ENCODE results near the gene ACRV1. TPM values are rescaled to one million over a fixed set of nuclear protein-coding genes. Genes with fewer than 3 reads are reported as not detected.

Gene ACRV1
- total RNA-seq, 1 donor from 2014 or later, result not detected

GRCh38 chr11:125623064-125623463, 57.6 kb downstream of the ACRV1 start:
- Histone ChIP-seq H3K9me3 (replicated peaks) (no peaks in the 10 kb centered on the region), H3K27me3 (ENCODE audit: low read depth) (no peaks in the 10 kb centered on the region), H3K4me3 (no peak overlapping the region), H3K36me3 (peaks cover 40% of the 10 kb centered on the region), H3K27ac (replicated peaks) (no peak overlapping the region), H3K4me1 (peaks cover 24% of the 10 kb centered on the region)
- TF ChIP-seq CTCF (IDR thresholded peaks at IDR 0.05; ENCODE audit: borderline replicate concordance), result no peak
- intact Hi-C loops (cut with micrococcal nuclease), result no loop called here
- DNase-seq, result no peak

- intact Hi-C loops (cut with micrococcal nuclease), result no loop called here
- H3K27ac ChIP-seq (replicated peaks), result no peak overlapping the region
- DNase-seq, result no peak
- H3K4me1 ChIP-seq, result peaks cover 24% of the 10 kb centered on the region
- H3K9me3 ChIP-seq (replicated peaks), result no peaks in the 10 kb centered on the region
- peaks cover 51% of the 10 kb centered on the region for H3K36me3 ChIP-seq
- TF ChIP-seq CTCF (IDR thresholded peaks at IDR 0.05; ENCODE audit: borderline replicate concordance), result no peak
- H3K4me3 ChIP-seq, result no peak overlapping the region
- H3K27me3 ChIP-seq (ENCODE audit: low read depth), result no peaks in the 10 kb centered on the region
These were observed 58.7 kb downstream of the ACRV1 start for GRCh38 chr11:125621995-125622394.

Other genes starting within 250 kb of the ACRV1 start
- 29.2 TPM for gene FEZ1, start 184.6 kb downstream of the ACRV1 start, total RNA-seq
- gene EI24, start 111.4 kb downstream of the ACRV1 start, total RNA-seq, result 55.8 TPM
- gene STT3A, start 88.0 kb downstream of the ACRV1 start, total RNA-seq, result 57.6 TPM
- gene CHEK1, start 55.7 kb downstream of the ACRV1 start, total RNA-seq, result 1.6 TPM
- gene PATE1, start 65.4 kb upstream of the ACRV1 start, total RNA-seq, result not detected
- gene PATE2, start 98.0 kb upstream of the ACRV1 start, total RNA-seq, result not detected
- gene PATE3, start 107.3 kb upstream of the ACRV1 start, total RNA-seq, result not detected
- gene PATE4, start 152.5 kb upstream of the ACRV1 start, total RNA-seq, result not detected
- 4.5 TPM for gene HYLS1, start 206.8 kb upstream of the ACRV1 start, total RNA-seq
- 7.7 TPM for gene PUS3, start 222.4 kb upstream of the ACRV1 start, total RNA-seq
- gene DDX25, start 223.7 kb upstream of the ACRV1 start, total RNA-seq, result 0.14 TPM